ENCODE data around the gene BABAM2. TPM values are rescaled to one million over a fixed set of nuclear protein-coding genes. Genes with fewer than 3 reads are reported as not detected.
A peak's percentile ranks its signal among the peaks of the same experiment; 100 is the strongest.

Gene BABAM2
- total RNA-seq, 2 experiments from 2014 or later: 66.8 to 68.4 TPM

- Mint-ChIP-seq H3K4me3 (peak overlapping the region; percentile 26), H3K9me3 (no peaks in the 10 kb centered on the region), H3K27me3 (no peaks in the 10 kb centered on the region), H3K36me3 (ENCODE audit: low read depth) (no peaks in the 10 kb centered on the region), H3K27ac (peak overlapping the region; percentile 72), H3K4me1 (ENCODE audit: low read depth) (peaks cover 36% of the 10 kb centered on the region)
- intact Hi-C loops (cut with micrococcal nuclease): no loop called here
- ChIA-PET CTCF (interaction anchor here (0.9 kb wide), 1 partner anchor 38 kb away, joined by 3 read pairs; no protein-coding TSS in a partner anchor), POLR2A (interaction anchor here (2.0 kb wide), 1 partner anchor 11 kb away, joined by 4 read pairs; no protein-coding TSS in a partner anchor)
- ATAC-seq: no peak
- TF ChIP-seq, protein P1, sequence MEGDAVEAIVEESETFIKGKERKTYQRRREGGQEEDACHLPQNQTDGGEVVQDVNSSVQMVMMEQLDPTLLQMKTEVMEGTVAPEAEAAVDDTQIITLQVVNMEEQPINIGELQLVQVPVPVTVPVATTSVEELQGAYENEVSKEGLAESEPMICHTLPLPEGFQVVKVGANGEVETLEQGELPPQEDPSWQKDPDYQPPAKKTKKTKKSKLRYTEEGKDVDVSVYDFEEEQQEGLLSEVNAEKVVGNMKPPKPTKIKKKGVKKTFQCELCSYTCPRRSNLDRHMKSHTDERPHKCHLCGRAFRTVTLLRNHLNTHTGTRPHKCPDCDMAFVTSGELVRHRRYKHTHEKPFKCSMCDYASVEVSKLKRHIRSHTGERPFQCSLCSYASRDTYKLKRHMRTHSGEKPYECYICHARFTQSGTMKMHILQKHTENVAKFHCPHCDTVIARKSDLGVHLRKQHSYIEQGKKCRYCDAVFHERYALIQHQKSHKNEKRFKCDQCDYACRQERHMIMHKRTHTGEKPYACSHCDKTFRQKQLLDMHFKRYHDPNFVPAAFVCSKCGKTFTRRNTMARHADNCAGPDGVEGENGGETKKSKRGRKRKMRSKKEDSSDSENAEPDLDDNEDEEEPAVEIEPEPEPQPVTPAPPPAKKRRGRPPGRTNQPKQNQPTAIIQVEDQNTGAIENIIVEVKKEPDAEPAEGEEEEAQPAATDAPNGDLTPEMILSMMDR (IDR thresholded peaks at IDR 0.05): no peak
- DNase-seq: no peak
Observed at GRCh38 chr2:28347596-28347995, 457.1 kb downstream of the BABAM2 start.

DNA sequence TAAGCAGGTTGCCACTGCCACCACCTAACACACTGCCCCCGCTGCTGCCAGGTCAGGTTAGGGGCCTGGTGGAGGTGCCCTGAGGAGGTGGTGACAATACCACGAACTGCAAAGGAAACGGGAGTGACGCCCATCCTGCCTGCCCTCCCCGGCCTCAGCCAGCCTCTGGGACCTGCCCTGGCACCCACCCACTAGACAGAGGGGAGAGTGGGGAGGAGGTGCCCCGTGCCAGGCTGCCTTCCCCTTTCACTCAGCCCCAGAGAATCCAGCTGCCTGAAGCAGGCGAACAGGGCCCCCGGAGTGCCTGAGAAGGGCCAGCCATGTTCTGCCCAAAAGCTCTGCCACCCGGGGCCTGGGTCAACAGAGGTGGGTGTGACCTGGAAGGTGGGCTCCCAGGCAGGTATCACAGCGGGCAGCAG lies 457.6 kb downstream of the BABAM2 start:
- TF ChIP-seq, protein P1 (IDR thresholded peaks at IDR 0.05): no peak
- DNase-seq: peak; percentile 88
- ChIA-PET CTCF (no interaction called here), POLR2A (interaction anchor here (2.0 kb wide), 1 partner anchor 10 kb away, joined by 4 read pairs; no protein-coding TSS in a partner anchor)
- no peaks in the 10 kb centered on the region for H3K9me3 Mint-ChIP-seq
- H3K36me3 Mint-ChIP-seq (ENCODE audit: low read depth): no peaks in the 10 kb centered on the region
- H3K27me3 Mint-ChIP-seq: no peaks in the 10 kb centered on the region
- ATAC-seq: peak; percentile 93
- peaks cover 36% of the 10 kb centered on the region for H3K4me1 Mint-ChIP-seq (ENCODE audit: low read depth)
- intact Hi-C loops (cut with micrococcal nuclease): no loop called here
- H3K27ac Mint-ChIP-seq: peak overlapping the region; percentile 72
- H3K4me3 Mint-ChIP-seq: peak overlapping the region; percentile 43

DNA sequence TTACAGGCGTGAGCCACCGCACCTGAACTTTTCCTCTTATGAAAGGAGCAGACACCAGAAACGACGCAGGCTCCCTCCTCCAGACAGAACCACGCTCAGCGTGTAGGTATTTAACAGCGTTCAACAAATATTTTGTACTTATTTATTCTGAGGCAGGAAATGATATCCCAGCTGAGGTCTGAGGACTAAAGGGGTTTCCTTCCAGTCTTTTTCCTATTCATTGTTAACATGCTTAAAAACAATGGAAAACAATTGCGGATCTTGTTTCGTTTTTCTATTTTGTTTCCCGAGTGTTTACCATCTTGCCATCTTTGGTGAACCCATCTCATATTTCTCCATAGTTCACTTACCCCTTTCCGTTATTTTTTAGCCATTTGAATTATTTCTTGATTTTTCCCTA lies 458.4 kb downstream of the BABAM2 start:
- ChIA-PET POLR2A (interaction anchor here (2.0 kb wide), 1 partner anchor 10 kb away, joined by 4 read pairs; no protein-coding TSS in a partner anchor), CTCF (interaction anchor here (0.6 to 1.2 kb wide), 2 partner anchors 56 to 105 kb away, joined by 3 read pairs; no protein-coding TSS in a partner anchor)
- H3K4me1 Mint-ChIP-seq (ENCODE audit: low read depth): peaks cover 36% of the 10 kb centered on the region
- peak overlapping the region; percentile 43 for H3K4me3 Mint-ChIP-seq
- TF ChIP-seq, protein P1 (IDR thresholded peaks at IDR 0.05): no peak
- peak overlapping the region; percentile 72 for H3K27ac Mint-ChIP-seq
- H3K36me3 Mint-ChIP-seq (ENCODE audit: low read depth): no peaks in the 10 kb centered on the region
- no peaks in the 10 kb centered on the region for H3K9me3 Mint-ChIP-seq
- DNase-seq: no peak
- intact Hi-C loops (cut with micrococcal nuclease): no loop called here
- no peak for ATAC-seq
- H3K27me3 Mint-ChIP-seq: no peaks in the 10 kb centered on the region

- peaks cover 36% of the 10 kb centered on the region for H3K4me1 Mint-ChIP-seq (ENCODE audit: low read depth)
- no peak for ATAC-seq
- no peaks in the 10 kb centered on the region for H3K36me3 Mint-ChIP-seq (ENCODE audit: low read depth)
- no peak overlapping the region for H3K4me3 Mint-ChIP-seq
- TF ChIP-seq, protein P1 (IDR thresholded peaks at IDR 0.05): no peak
- H3K27ac Mint-ChIP-seq: peak overlapping the region; percentile 72
- ChIA-PET POLR2A (interaction anchor here (1.2 to 2.0 kb wide), 3 partner anchors 9 to 35 kb away, joined by 3 to 4 read pairs (median 4); no protein-coding TSS in a partner anchor), CTCF (interaction anchor here (0.6 to 1.2 kb wide), 2 partner anchors 56 to 106 kb away, joined by 3 read pairs; no protein-coding TSS in a partner anchor)
- intact Hi-C loops (cut with micrococcal nuclease): no loop called here
- H3K27me3 Mint-ChIP-seq: no peaks in the 10 kb centered on the region
- no peak for DNase-seq
- H3K9me3 Mint-ChIP-seq: no peaks in the 10 kb centered on the region
Observed at GRCh38 chr2:28349546-28350165, 459.1 kb downstream of the BABAM2 start.

GRCh38 chr2:28350196-28350595 lies 459.7 kb downstream of the BABAM2 start:
- Mint-ChIP-seq H3K4me3 (no peak overlapping the region), H3K27ac (no peak overlapping the region)
- intact Hi-C loops (cut with micrococcal nuclease): no loop called here

More at GRCh38 chr2:28350196-28350595, 459.7 kb downstream of the BABAM2 start:
- Mint-ChIP-seq H3K27me3 (no peaks in the 10 kb centered on the region), H3K4me1 (ENCODE audit: low read depth) (peaks cover 36% of the 10 kb centered on the region), H3K36me3 (ENCODE audit: low read depth) (no peaks in the 10 kb centered on the region), H3K9me3 (no peaks in the 10 kb centered on the region)
- DNase-seq (no peak), ATAC-seq (no peak)
- ChIA-PET POLR2A (interaction anchor here (1.2 to 1.6 kb wide), 2 partner anchors 17 to 36 kb away, joined by 3 to 4 read pairs; no protein-coding TSS in a partner anchor), CTCF (no interaction called here)
- TF ChIP-seq, protein P1 (IDR thresholded peaks at IDR 0.05): no peak
